ENCODE data around the gene TYK2. TPM values are rescaled to one million over a fixed set of nuclear protein-coding genes. Genes with fewer than 3 reads are reported as not detected.

Gene TYK2
- total RNA-seq, 1 donor: 72.7 TPM

- H3K4me3 ChIP-seq (ENCODE audit: insufficient read depth, low read length): no peak overlapping the region
- no peaks in the 10 kb centered on the region for H4K20me1 ChIP-seq (ENCODE audit: insufficient read depth, low read length)
- no peaks in the 10 kb centered on the region for H3K27me3 ChIP-seq (ENCODE audit: insufficient read depth, low read length)
- no peak overlapping the region for H3K27ac ChIP-seq (ENCODE audit: low read depth, low read length)
- H3K79me2 ChIP-seq (ENCODE audit: insufficient read depth, low read length): no peaks in the 10 kb centered on the region
- H3K9me3 ChIP-seq (ENCODE audit: low read depth, low read length): no peaks in the 10 kb centered on the region
- H3K36me3 ChIP-seq (ENCODE audit: insufficient read depth, low read length): peaks cover 6% of the 10 kb centered on the region
- DNase-seq (ENCODE audit: insufficient read length, low spot score, missing footprints): peak; percentile 3
- H2AFZ ChIP-seq (ENCODE audit: low read length): no peak overlapping the region
- no peak for TF ChIP-seq CTCF (IDR thresholded peaks at IDR 0.05; ENCODE audit: extremely low read depth, low read depth, low read length)
- peaks cover 24% of the 10 kb centered on the region for H3K4me1 ChIP-seq (ENCODE audit: insufficient read depth, low read length)
- H3K4me2 ChIP-seq (ENCODE audit: insufficient read depth, low read length): no peak overlapping the region
Measured at GRCh38 chr19:10306327-10306726, 74.0 kb downstream of the TYK2 start.

DNA sequence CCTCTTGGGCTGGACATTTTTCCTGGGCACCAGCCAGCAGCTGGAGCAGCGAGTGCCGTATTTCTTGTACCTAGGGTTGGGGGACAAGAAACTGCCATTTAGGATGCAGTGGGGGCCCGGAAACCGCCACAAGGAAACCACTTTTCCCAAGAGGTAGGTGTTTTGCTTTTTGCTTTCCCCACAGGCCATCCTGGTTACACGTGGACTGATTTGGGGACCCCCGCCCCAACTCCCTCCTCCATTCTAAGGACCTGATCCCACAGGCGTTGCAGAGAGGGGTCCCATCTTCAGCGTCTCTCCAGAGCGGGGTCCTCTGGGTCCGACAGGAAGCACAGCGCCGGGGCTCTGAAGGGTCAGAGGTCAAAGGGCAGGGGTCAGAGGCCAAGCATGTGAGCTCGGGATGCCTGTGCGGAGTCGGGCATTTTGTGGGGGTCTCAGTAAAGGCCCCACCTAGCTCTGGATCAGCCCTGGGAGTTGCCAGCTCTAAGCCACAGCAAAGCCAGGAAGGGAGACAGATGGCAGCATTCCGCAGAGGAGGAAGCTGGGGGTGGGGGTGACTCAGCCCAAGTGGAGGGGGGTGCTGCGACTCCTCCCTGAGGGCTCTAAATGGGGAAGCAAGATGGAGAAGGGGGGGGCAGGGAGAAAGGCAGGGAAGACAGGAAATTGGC, 75.1 kb downstream of the TYK2 start:
- TF ChIP-seq CTCF (IDR thresholded peaks at IDR 0.05; ENCODE audit: extremely low read depth, low read depth, low read length): no peak
- no peaks in the 10 kb centered on the region for H4K20me1 ChIP-seq (ENCODE audit: insufficient read depth, low read length)
- peak; percentile 97 for DNase-seq (ENCODE audit: insufficient read length, low spot score, missing footprints)
- H3K79me2 ChIP-seq (ENCODE audit: insufficient read depth, low read length): no peaks in the 10 kb centered on the region
- peaks cover 6% of the 10 kb centered on the region for H3K36me3 ChIP-seq (ENCODE audit: insufficient read depth, low read length)
- no peaks in the 10 kb centered on the region for H3K27me3 ChIP-seq (ENCODE audit: insufficient read depth, low read length)
- H3K4me1 ChIP-seq (ENCODE audit: insufficient read depth, low read length): peaks cover 24% of the 10 kb centered on the region
- H3K4me2 ChIP-seq (ENCODE audit: insufficient read depth, low read length): peak overlapping the region; percentile 48
- H3K4me3 ChIP-seq (ENCODE audit: insufficient read depth, low read length): peak overlapping the region; percentile 42
- no peaks in the 10 kb centered on the region for H3K9me3 ChIP-seq (ENCODE audit: low read depth, low read length)
- peak overlapping the region; percentile 77 for H3K27ac ChIP-seq (ENCODE audit: low read depth, low read length)
- peak overlapping the region; percentile 79 for H2AFZ ChIP-seq (ENCODE audit: low read length)

Small RNA genes lying within 50 kb of the gene (small RNA-seq; reads per million reads assigned to genes)
- gene AC011511.1 (not detected), gene AC011511.4 (not detected)

Other genes starting within 250 kb of the TYK2 start
- 24.2 and 33.7 TPM in 2 replicates for gene DNMT1, start 185.6 kb downstream of the TYK2 start, total RNA-seq
- gene S1PR2, start 149.2 kb downstream of the TYK2 start, total RNA-seq: 9.4 and 14.1 TPM in 2 replicates
- 37.1 and 37.3 TPM in 2 replicates for gene MRPL4, start 128.4 kb downstream of the TYK2 start, total RNA-seq
- 25.6 and 35.5 TPM in 2 replicates for gene ICAM1, start 109.5 kb downstream of the TYK2 start, total RNA-seq
- gene ICAM4, start 93.6 kb downstream of the TYK2 start, total RNA-seq: under 0.01 and 0.29 TPM in 2 replicates
- under 0.01 TPM in 1 of 2 replicates, not detected in the other for gene ICAM5, start 90.6 kb downstream of the TYK2 start, total RNA-seq
- 0.59 and 0.72 TPM in 2 replicates for gene ZGLP1, start 70.8 kb downstream of the TYK2 start, total RNA-seq
- 14.7 and 17.7 TPM in 2 replicates for gene FDX2, start 64.6 kb downstream of the TYK2 start, total RNA-seq
- 8.0 TPM in 2 replicates for gene RAVER1, start 47.0 kb downstream of the TYK2 start, total RNA-seq
- 3.2 and 3.6 TPM in 2 replicates for gene ICAM3, start 40.9 kb downstream of the TYK2 start, total RNA-seq
- 131 and 154 TPM in 2 replicates for gene CDC37, start 23.0 kb upstream of the TYK2 start, total RNA-seq
- 5.1 and 8.3 TPM in 2 replicates for gene PDE4A, start 40.0 kb upstream of the TYK2 start, total RNA-seq
- gene KEAP1, start 122.8 kb upstream of the TYK2 start, total RNA-seq: 64.8 and 77.1 TPM in 2 replicates
- gene S1PR5, start 136.9 kb upstream of the TYK2 start, total RNA-seq: 0.29 and 0.36 TPM in 2 replicates
- gene ATG4D, start 163.3 kb upstream of the TYK2 start, total RNA-seq: 11.6 and 12.7 TPM in 2 replicates
- 5.4 and 5.9 TPM in 2 replicates for gene KRI1, start 185.4 kb upstream of the TYK2 start, total RNA-seq
- gene CDKN2D, start 188.4 kb upstream of the TYK2 start, total RNA-seq: 4.0 and 5.3 TPM in 2 replicates
- 0.29 and 0.72 TPM in 2 replicates for gene AP1M2, start 206.7 kb upstream of the TYK2 start, total RNA-seq
- gene SLC44A2, start 245.0 kb upstream of the TYK2 start, total RNA-seq: 43.0 and 49.9 TPM in 2 replicates